Lower lobe of right lung (tissue), 2 donors: Measurements from ENCODE around the gene PCBP3. TPM values are rescaled to one million over a fixed set of nuclear protein-coding genes. Genes with fewer than 3 reads are reported as not detected.

Experiments used
- ATAC-seq, 2 donors: fragments of 200-7000 bp; cut with Tn5 transposase; one replicate each; pipeline ENCODE4 v1.9.1; 2020 to 2022; ENCODE audit warnings: mild to moderate bottlenecking in 2 of 2, moderate library complexity in 2 of 2
- DNase-seq: peaks from one replicate; pipeline ENCODE4 v3.0.0-alpha.2; 2020
- H3K27ac ChIP-seq: fragments of 200-600 bp; one replicate; pipeline ENCODE4 v1.8.0; 2022
- H3K27me3 ChIP-seq: fragments of 200-600 bp; one replicate; pipeline ENCODE4 v1.8.0; 2022; ENCODE audit warnings: low read depth
- H3K36me3 ChIP-seq: fragments of 200-600 bp; one replicate; pipeline ENCODE4 v1.8.0; 2022; ENCODE audit warnings: mild to moderate bottlenecking
- H3K4me1 ChIP-seq: fragments of 200-600 bp; one replicate; pipeline ENCODE4 v1.8.0; 2022
- H3K4me3 ChIP-seq: fragments of 200-600 bp; one replicate; pipeline ENCODE4 v1.8.0; 2022; ENCODE audit warnings: mild to moderate bottlenecking
- H3K9me3 ChIP-seq: fragments of 200-600 bp; one replicate; pipeline ENCODE4 v1.8.0; 2022
- intact Hi-C: fragments of 100-400 bp; cut with DNase I; formaldehyde crosslinking; loops from one replicate; pipeline ENCODE4 v1.11.0; 2022
- total RNA-seq: library from RNA; stranded (reverse); fragmentation: NEBNext Ultra II Directional; extraction: Animal tissue kit (Norgen Biotek cat#: 25700); gene quantifications from one replicate; pipeline ENCODE4 v1.2.1, GENCODE V29; 2021
- TF ChIP-seq, protein P1 (sequence below): fragments of 200-600 bp; IDR thresholded peaks from one replicate; pipeline ENCODE4 v1.8.0; 2022; ENCODE audit warnings: antibody characterized with exemption, mild to moderate bottlenecking
- donor health status: DM: no; HTN: yes; CAD: no; lungs with severe emphysema.

PCBP3 gene
- total RNA-seq, 1 donor from 2014 or later, result 4.5 TPM

DNA sequence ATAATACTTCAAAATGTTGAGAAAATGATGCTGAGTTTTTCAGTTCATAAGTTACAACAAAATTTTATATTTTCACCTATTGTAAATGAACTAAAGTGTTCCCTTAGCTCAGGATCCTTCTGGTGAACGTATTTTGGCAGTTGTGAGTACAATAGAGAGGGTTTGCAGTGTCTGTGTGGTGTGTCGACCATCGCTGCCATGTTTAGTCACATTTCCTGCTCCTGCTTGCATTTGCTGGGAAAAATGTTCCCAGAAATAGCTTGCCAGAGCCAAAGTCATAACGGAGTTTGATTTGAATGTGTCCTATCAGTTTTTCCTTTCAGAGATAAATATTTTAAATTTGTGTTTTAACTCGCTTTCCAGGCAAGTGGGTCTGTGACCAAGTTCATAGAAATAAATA lies 220.9 kb downstream of the PCBP3 start:
- H3K4me1 ChIP-seq, result no peaks in the 10 kb centered on the region
- H3K27me3 ChIP-seq, result no peaks in the 10 kb centered on the region
- ATAC-seq, result no peak
- no peak overlapping the region for H3K27ac ChIP-seq
- no peak overlapping the region for H3K4me3 ChIP-seq
- no peaks in the 10 kb centered on the region for H3K36me3 ChIP-seq
- H3K9me3 ChIP-seq, result no peaks in the 10 kb centered on the region
- DNase-seq, result no peak
- TF ChIP-seq, protein P1, sequence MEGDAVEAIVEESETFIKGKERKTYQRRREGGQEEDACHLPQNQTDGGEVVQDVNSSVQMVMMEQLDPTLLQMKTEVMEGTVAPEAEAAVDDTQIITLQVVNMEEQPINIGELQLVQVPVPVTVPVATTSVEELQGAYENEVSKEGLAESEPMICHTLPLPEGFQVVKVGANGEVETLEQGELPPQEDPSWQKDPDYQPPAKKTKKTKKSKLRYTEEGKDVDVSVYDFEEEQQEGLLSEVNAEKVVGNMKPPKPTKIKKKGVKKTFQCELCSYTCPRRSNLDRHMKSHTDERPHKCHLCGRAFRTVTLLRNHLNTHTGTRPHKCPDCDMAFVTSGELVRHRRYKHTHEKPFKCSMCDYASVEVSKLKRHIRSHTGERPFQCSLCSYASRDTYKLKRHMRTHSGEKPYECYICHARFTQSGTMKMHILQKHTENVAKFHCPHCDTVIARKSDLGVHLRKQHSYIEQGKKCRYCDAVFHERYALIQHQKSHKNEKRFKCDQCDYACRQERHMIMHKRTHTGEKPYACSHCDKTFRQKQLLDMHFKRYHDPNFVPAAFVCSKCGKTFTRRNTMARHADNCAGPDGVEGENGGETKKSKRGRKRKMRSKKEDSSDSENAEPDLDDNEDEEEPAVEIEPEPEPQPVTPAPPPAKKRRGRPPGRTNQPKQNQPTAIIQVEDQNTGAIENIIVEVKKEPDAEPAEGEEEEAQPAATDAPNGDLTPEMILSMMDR, result no peak
- intact Hi-C loops, result no loop called here

DNA sequence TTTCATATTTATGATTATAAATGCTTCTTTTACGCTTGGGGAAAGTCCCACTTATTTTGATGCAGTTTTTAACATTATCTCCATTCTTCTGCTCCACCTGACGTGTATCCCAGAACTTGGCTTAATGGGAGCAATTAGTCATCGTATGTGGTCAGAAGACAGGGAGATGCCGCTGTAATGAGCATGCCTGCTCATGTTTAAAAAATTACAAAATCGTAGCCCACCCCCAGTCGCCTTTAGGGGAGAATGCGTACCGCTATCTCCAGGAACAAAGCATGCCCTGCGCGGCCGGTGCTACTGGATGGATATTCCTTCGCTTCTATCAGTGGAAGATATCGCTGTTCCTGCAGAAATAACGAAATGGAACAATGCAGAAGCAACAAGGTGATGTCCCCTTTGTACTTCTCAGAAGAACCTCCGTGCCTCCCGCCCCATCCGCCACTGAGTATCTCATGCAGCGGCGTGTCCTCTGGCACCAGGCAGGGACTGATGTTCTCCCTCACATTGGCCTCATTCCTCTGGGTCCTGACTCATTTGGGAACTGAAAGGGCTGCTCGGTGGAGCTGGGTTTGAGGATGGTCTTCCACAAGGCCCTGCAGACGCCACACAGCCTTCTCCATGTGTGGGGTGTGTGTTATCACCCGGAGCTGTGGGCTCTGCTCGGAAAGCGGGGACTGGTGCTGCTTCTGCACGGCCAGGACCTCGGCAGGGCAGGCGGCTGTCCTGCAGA lies 221.7 kb downstream of the PCBP3 start:
- ATAC-seq, result no peak
- peak; percentile 28 for DNase-seq
- Histone ChIP-seq H3K4me1 (no peaks in the 10 kb centered on the region), H3K27me3 (no peaks in the 10 kb centered on the region), H3K27ac (no peak overlapping the region), H3K36me3 (no peaks in the 10 kb centered on the region), H3K4me3 (no peak overlapping the region), H3K9me3 (no peaks in the 10 kb centered on the region)
- intact Hi-C loops, result no loop called here
- TF ChIP-seq, protein P1, result no peak

DNA sequence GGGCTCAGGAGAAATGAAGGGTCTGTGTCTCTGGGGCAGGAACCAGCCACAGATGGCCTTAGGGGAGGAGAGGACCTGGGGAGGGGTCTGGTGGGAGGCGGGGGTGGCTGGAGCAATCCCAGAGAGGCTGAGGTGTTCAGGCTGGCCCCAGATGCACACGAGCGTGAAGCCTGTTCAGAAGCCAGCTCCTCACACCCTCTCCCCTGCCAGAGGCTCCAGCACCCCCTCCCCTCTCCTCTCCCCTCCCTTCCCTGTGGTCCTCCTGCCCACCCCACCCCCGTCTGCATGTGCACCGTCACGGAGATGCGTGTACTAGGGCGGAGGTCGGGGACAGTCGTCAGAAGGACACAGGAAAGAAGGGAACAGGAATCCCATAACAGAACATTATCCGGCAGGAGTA lies 223.0 kb downstream of the PCBP3 start:
- Histone ChIP-seq H3K9me3 (no peaks in the 10 kb centered on the region), H3K4me3 (no peak overlapping the region), H3K27ac (no peak overlapping the region), H3K36me3 (no peaks in the 10 kb centered on the region), H3K27me3 (no peaks in the 10 kb centered on the region), H3K4me1 (no peaks in the 10 kb centered on the region)
- ATAC-seq, result no peak
- intact Hi-C loops, result no loop called here
- DNase-seq, result no peak
- TF ChIP-seq, protein P1, result no peak

DNA sequence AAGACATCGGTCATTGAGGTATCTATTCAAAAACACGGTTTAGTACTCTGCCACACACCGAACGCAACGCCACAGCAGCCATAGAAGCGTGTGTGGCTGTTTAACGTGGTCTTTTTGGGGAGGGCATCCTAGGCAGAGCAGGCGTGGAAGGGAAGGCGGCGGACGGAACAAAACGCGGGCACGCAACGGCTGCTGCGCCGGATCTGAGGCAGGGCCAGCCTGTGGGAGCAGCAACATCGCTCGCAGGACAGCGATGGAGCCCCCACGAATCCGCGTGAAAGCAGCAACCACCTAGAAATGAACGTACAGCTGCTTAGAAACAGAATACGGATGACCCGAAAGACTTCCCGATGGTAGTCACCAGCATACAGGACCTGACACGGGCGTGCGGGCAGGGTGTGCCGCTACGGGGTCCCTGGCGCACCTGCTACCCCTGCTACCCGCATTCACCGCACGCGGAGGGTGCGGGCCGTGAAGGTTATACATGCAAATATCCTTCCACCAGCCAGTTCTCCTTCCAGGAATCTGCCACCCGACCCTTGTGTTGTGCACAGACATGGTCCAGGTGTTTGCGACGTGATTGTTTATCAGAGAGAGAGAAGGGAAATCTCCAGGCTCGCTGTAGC lies 223.6 kb downstream of the PCBP3 start:
- no peaks in the 10 kb centered on the region for H3K27me3 ChIP-seq
- no peaks in the 10 kb centered on the region for H3K36me3 ChIP-seq
- TF ChIP-seq, protein P1, result no peak
- peak; percentile 34 for DNase-seq
- no peak overlapping the region for H3K27ac ChIP-seq
- intact Hi-C loops, result no loop called here
- ATAC-seq, result no peak
- H3K4me3 ChIP-seq, result no peak overlapping the region
- H3K9me3 ChIP-seq, result no peaks in the 10 kb centered on the region
- H3K4me1 ChIP-seq, result no peaks in the 10 kb centered on the region

DNA sequence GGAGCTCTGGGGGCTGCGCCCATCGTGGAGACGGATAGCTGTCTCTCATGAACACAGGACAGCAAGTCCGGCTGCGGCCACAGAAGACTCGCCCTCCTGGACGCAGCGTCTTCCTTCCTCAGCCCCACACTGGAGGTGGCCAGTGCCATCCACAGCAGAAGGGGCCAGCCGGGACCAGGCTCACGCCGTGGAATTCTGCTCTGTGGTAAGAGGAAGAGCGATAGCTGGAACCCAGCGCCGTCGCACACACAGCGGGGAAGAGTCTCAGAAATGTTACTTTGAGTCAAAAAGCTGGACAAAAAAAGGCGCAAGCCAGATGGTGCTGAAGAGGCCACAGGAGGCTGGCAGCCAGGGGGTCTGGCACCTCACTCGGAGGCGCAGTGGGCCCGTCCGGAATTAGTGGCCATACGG lies 224.2 kb downstream of the PCBP3 start:
- H3K4me1 ChIP-seq, result no peaks in the 10 kb centered on the region
- ATAC-seq (no peak), DNase-seq (peak; percentile 38)
- TF ChIP-seq, protein P1, result no peak
- H3K9me3 ChIP-seq, result no peaks in the 10 kb centered on the region
- no peak overlapping the region for H3K27ac ChIP-seq
- intact Hi-C loops, result no loop called here
- H3K36me3 ChIP-seq, result no peaks in the 10 kb centered on the region
- no peaks in the 10 kb centered on the region for H3K27me3 ChIP-seq
- H3K4me3 ChIP-seq, result no peak overlapping the region
